Neuronal stem cell (in vitro differentiated cells): Measurements from ENCODE around the gene CLUH.
"Not testable (repeated sequence)": the region's sequence is repeated elsewhere in the genome, so short reads cannot be mapped to it uniquely, and the experiment has no call there.

ENCODE experiments used
- DNase-seq: peaks from one replicate; pipeline ENCODE4 v3.0.0-alpha.2; 2013; ENCODE audit warnings: low spot score
- H2AFZ ChIP-seq: one replicate; pipeline ENCODE4 v1.6.1; 2013; ENCODE audit warnings: mild to moderate bottlenecking, low read length, inconsistent platforms
- H2AK5ac ChIP-seq: 2 replicates; pipeline ENCODE4 v1.6.1; 2013; ENCODE audit warnings: low read depth, mild to moderate bottlenecking, inconsistent platforms, low read length, moderate library complexity, mixed read lengths
- H2BK120ac ChIP-seq: 2 replicates; pipeline ENCODE4 v1.6.1; 2013; ENCODE audit warnings: low read depth, mild to moderate bottlenecking, inconsistent platforms, low read length, moderate library complexity, mixed read lengths
- H2BK12ac ChIP-seq: one replicate; pipeline ENCODE4 v1.6.1; 2013; ENCODE audit warnings: low read length, inconsistent platforms
- H2BK15ac ChIP-seq: 2 replicates; pipeline ENCODE4 v1.6.1; 2013; ENCODE audit warnings: mild to moderate bottlenecking, low read length, inconsistent platforms, mixed read lengths
- H2BK5ac ChIP-seq: one replicate; pipeline ENCODE4 v1.6.1; 2013; ENCODE audit warnings: inconsistent platforms, mild to moderate bottlenecking, low read length, moderate library complexity
- H3K14ac ChIP-seq: one replicate; pipeline ENCODE4 v1.6.1; 2013; ENCODE audit warnings: low read length, inconsistent platforms
- H3K18ac ChIP-seq: 2 replicates; pipeline ENCODE4 v1.6.1; 2013; ENCODE audit warnings: low read length, inconsistent platforms
- H3K23ac ChIP-seq: 2 replicates; pipeline ENCODE4 v1.6.1; 2013; ENCODE audit warnings: low read depth, mild to moderate bottlenecking, mixed read lengths, low read length, inconsistent platforms; ENCODE audit not compliant: poor library complexity
- H3K27ac ChIP-seq: replicated peaks from 3 replicates; pipeline ENCODE4 v1.5.1; 2013; ENCODE audit warnings: low read length, inconsistent platforms
- H3K27me3 ChIP-seq, 3 experiments: 2 replicates each; pipeline ENCODE4 v1.6.1; 2013; ENCODE audit warnings: low read length in 3 of 3, mild to moderate bottlenecking in 2 of 3, inconsistent platforms in 1 of 3, low read depth in 1 of 3, mixed read lengths in 1 of 3, moderate library complexity in 1 of 3; ENCODE audit not compliant: control insufficient read depth in 3 of 3, insufficient read depth in 3 of 3
- H3K36me3 ChIP-seq, 2 donors: replicated peaks in 1 of 2; 2 replicates each; pipeline ENCODE4 v1.6.1; 2013; ENCODE audit warnings: low read length in 2 of 2; ENCODE audit not compliant: control insufficient read depth in 2 of 2, insufficient read depth in 2 of 2
- H3K4ac ChIP-seq: 2 replicates; pipeline ENCODE4 v1.6.1; 2013; ENCODE audit warnings: inconsistent platforms, mild to moderate bottlenecking, low read length, moderate library complexity
- H3K4me1 ChIP-seq, 2 donors: 1 replicate in 1 of 2; 2 replicates in 1 of 2; pipeline ENCODE4 v1.6.1; 2013; ENCODE audit warnings: low read length in 2 of 2, low read depth in 1 of 2; ENCODE audit not compliant: control insufficient read depth in 2 of 2, insufficient read depth in 1 of 2
- H3K4me2 ChIP-seq: one replicate; pipeline ENCODE4 v1.6.1; 2013; ENCODE audit warnings: mild to moderate bottlenecking, low read length, inconsistent platforms; ENCODE audit not compliant: insufficient read depth, poor library complexity, severe bottlenecking
- H3K4me3 ChIP-seq, 2 donors: 2 replicates each; pipeline ENCODE4 v1.5.1; 2013; ENCODE audit warnings: low read length in 2 of 2, mild to moderate bottlenecking in 2 of 2, inconsistent platforms in 1 of 2, moderate library complexity in 1 of 2
- H3K79me1 ChIP-seq: one replicate; pipeline ENCODE4 v1.6.1; 2013; ENCODE audit warnings: low read depth, mild to moderate bottlenecking, inconsistent platforms, low read length, moderate library complexity
- H3K9ac ChIP-seq: one replicate; pipeline ENCODE4 v1.6.1; 2013; ENCODE audit warnings: mild to moderate bottlenecking, low read depth, low read length, inconsistent platforms; ENCODE audit not compliant: poor library complexity
- H3K9me3 ChIP-seq, 2 donors: replicated peaks in 1 of 2; 2 replicates each; pipeline versions ENCODE3 to v1.6.1; 2013; ENCODE audit warnings: low read length in 2 of 2, mild to moderate bottlenecking in 2 of 2, inconsistent platforms in 1 of 2, low read depth in 1 of 2, mixed read lengths in 1 of 2, moderate library complexity in 1 of 2; ENCODE audit not compliant: control insufficient read depth in 2 of 2, insufficient read depth in 1 of 2
- H4K8ac ChIP-seq: one replicate; pipeline ENCODE4 v1.6.1; 2013; ENCODE audit warnings: low read depth, mild to moderate bottlenecking, inconsistent platforms, low read length, moderate library complexity
- H4K91ac ChIP-seq: one replicate; pipeline ENCODE4 v1.6.1; 2013; ENCODE audit warnings: low read length, low read depth, mild to moderate bottlenecking, inconsistent platforms; ENCODE audit not compliant: poor library complexity
- WGBS, 2 donors: extraction: QIAGEN DNeasy Blood & Tissue Kit; methylation state at CpG; one replicate each; pipeline ENCODE4 v1.1.7; 2013; ENCODE audit warnings: missing lambda C conversion rate in 2 of 2, mixed read lengths in 1 of 2; ENCODE audit not compliant: insufficient read length in 2 of 2, insufficient replicate concordance in 1 of 2; ENCODE audit errors: extremely low coverage in 2 of 2; 5-methylcytosine and 5-hydroxymethylcytosine counted together

The CLUH gene

GRCh38 chr17:2659337-2659736, 52.2 kb downstream of the CLUH start:
- H3K14ac ChIP-seq, DNase-seq, H3K4me2 ChIP-seq, H3K23ac ChIP-seq, H3K4me3 ChIP-seq, H2BK120ac ChIP-seq, H3K79me1 ChIP-seq, H3K27ac ChIP-seq, H3K27me3 ChIP-seq, H3K9ac ChIP-seq, H3K18ac ChIP-seq, H4K91ac ChIP-seq, H2BK15ac ChIP-seq, H2AFZ ChIP-seq, H3K4me1 ChIP-seq, H2AK5ac ChIP-seq, H3K4ac ChIP-seq, H2BK12ac ChIP-seq, H3K9me3 ChIP-seq, H2BK5ac ChIP-seq, H4K8ac ChIP-seq: not testable (repeated sequence)
- WGBS, 2 donors = no CpG with 5 or more reads among the region's 8 CpGs
- H3K36me3 ChIP-seq = peaks cover 1 to 53% of the 10 kb centered on the region in 2 donors

GRCh38 chr17:2656283-2656682, 55.3 kb downstream of the CLUH start:
- no peak overlapping the region for H3K4me2 ChIP-seq
- no peak overlapping the region for H3K27ac ChIP-seq
- H4K8ac ChIP-seq = no peak overlapping the region
- H3K4me3 ChIP-seq = no peak overlapping the region
- no peak overlapping the region for H2AFZ ChIP-seq
- H3K27me3 ChIP-seq = no peaks in the 10 kb centered on the region
- H3K18ac ChIP-seq = no peak overlapping the region
- no peak overlapping the region for H3K9ac ChIP-seq
- no peak overlapping the region for H3K4ac ChIP-seq
- no peak overlapping the region for H3K14ac ChIP-seq
- H2BK5ac ChIP-seq = no peak overlapping the region
- no peak overlapping the region for H3K23ac ChIP-seq
- WGBS, 2 donors = no CpG with 5 or more reads among the region's 1 CpG
- peaks cover 4% of the 10 kb centered on the region in 2 donors for H3K9me3 ChIP-seq
- no peak overlapping the region for H4K91ac ChIP-seq
- H3K79me1 ChIP-seq = peaks cover 2% of the 10 kb centered on the region
- H2BK15ac ChIP-seq = no peak overlapping the region
- no peak for DNase-seq
- H2BK12ac ChIP-seq = no peak overlapping the region
- no peaks in the 10 kb centered on the region for H3K4me1 ChIP-seq
- no peak overlapping the region for H2BK120ac ChIP-seq
- H2AK5ac ChIP-seq = no peak overlapping the region
- H3K36me3 ChIP-seq = peaks cover 4 to 66% of the 10 kb centered on the region in 2 donors

GRCh38 chr17:2655546-2655945, 56.0 kb downstream of the CLUH start:
- Histone ChIP-seq H3K18ac (no peak overlapping the region), H3K27ac (no peak overlapping the region), H2BK5ac (no peak overlapping the region), H3K14ac (no peak overlapping the region), H2AK5ac (no peak overlapping the region), H4K8ac (no peak overlapping the region), H4K91ac (no peak overlapping the region), H2BK120ac (no peak overlapping the region), H2BK15ac (no peak overlapping the region), H3K79me1 (peaks cover 2% of the 10 kb centered on the region), H3K36me3 (peaks cover 6 to 73% of the 10 kb centered on the region in 2 donors), H2BK12ac (no peak overlapping the region), H3K9me3 (peaks cover 4 to 9% of the 10 kb centered on the region in 2 donors), H3K4me3 (no peak overlapping the region), H3K4me2 (no peak overlapping the region), H3K9ac (no peak overlapping the region), H3K23ac (no peak overlapping the region), H2AFZ (no peak overlapping the region), H3K4ac (no peak overlapping the region), H3K4me1 (no peaks in the 10 kb centered on the region), H3K27me3 (no peaks in the 10 kb centered on the region)
- no CpG with 5 or more reads among the region's 7 CpGs for WGBS, 2 donors
- DNase-seq = no peak

GRCh38 chr17:2652911-2653310, 58.7 kb downstream of the CLUH start:
- not testable (repeated sequence) for H3K9ac ChIP-seq, H3K4ac ChIP-seq, H3K79me1 ChIP-seq, H3K27ac ChIP-seq, H3K4me1 ChIP-seq, H2AFZ ChIP-seq, DNase-seq, H2BK5ac ChIP-seq, H4K91ac ChIP-seq, H2AK5ac ChIP-seq, H3K4me2 ChIP-seq, H3K14ac ChIP-seq, H2BK15ac ChIP-seq, H3K4me3 ChIP-seq, H3K23ac ChIP-seq, H4K8ac ChIP-seq, H2BK120ac ChIP-seq, H2BK12ac ChIP-seq, H3K27me3 ChIP-seq, H3K18ac ChIP-seq
- no CpG with 5 or more reads among the region's 3 CpGs for WGBS, 2 donors
- Histone ChIP-seq H3K36me3 (peaks cover 6 to 74% of the 10 kb centered on the region in 2 donors), H3K9me3 (peaks cover 2 to 14% of the 10 kb centered on the region in 2 donors)
